GM08714 (cell line): ENCODE measurements around the gene IQCK.
"Not testable (repeated sequence)": the region's sequence is repeated elsewhere in the genome, so short reads cannot be mapped to it uniquely, and the experiment has no call there.

ENCODE experiments used
- H3K4me3 ChIP-seq: fragments of 200-500 bp; sonication (Bioruptor generic); 2 replicates; pipeline ENCODE4 v1.5.1; 2014; ENCODE audit warnings: mild to moderate bottlenecking, low read length, inconsistent platforms
- ZNF274 ChIP-seq: IDR thresholded peaks from 2 replicates; pipeline ENCODE4 v1.6.1; 2012; ENCODE audit warnings: mild to moderate bottlenecking, low read depth, low read length

IQCK gene, protein sequence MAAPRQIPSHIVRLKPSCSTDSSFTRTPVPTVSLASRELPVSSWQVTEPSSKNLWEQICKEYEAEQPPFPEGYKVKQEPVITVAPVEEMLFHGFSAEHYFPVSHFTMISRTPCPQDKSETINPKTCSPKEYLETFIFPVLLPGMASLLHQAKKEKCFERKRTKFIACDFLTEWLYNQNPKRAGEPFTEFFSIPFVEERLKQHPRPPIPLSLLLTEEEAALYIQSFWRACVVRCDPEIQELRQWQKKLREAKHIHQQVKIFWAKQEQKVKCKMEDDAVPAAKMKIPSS

DNA sequence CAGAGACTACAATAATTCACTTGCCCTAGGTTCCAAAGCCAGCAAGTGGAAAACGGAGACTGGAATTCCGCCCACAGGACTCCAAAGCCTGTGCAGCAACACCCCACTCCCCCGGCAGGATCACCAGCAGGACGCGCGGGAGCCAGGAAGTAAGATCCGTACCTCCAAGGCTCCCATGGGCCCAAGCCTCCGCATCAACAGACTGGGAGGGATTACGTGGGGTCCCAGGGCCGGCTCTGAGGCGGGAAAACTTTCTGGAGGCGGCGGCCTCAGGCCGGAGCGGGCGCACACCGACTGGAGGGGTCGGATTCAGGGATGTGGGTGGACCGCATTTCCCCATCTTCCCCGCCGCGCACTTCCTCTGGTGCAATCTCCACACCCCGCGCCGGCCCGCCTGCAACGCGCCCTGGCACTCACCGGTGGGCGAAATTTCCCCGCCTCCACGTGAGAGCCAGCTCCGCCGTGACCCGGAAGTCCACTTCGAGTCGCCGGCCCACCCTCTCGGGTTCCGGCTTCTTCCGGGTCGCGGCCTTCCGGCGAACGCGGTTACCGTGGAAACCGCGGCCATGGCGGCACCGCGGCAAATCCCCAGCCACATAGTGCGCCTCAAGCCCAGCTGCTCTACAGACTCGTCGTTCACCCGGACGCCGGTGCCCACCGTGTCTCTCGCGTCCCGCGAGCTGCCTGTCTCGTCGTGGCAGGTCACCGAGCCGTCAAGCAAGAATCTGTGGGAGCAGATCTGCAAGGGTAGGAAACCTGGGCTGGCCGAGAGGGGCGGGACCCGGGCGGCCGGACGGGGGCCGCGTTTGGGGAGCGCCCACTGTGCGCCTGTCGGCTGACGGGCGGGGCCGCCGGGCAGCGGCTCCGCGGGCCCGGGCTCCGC is at the start of gene IQCK, which contains the start of gene KNOP1:
TSS of gene IQCK (plus strand) at position 531 of the 883 bp plus-strand sequence. CDS start at position 567, 36 bp downstream.
TSS of gene KNOP1 (minus strand) at position 487 of the 883 bp plus-strand sequence. CDS start 3,192 bp downstream, outside the sequence.
- no peak for TF ChIP-seq ZNF274

DNA sequence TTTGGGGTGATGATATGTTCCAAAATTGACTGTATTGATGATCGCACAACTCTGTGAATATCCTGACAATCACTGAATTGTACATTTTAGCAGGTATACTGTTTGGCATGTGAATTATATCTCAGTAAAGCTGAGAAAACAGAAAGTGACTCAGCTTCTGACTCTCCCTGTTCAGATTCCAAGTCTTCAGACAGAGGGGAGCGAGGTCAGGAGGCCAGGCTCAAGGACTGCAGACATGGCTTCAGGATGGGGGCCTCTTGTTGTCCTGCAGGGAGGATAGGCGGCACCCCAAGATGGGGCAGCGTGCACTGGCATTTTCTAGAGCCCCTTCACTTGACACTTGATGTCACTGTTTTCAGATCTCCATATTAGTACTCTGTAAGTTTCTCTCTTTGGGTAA is 45.7 kb upstream of the IQCK start:
- TF ChIP-seq ZNF274, result no peak
- no peak overlapping the region for H3K4me3 ChIP-seq

More for the DNA sequence above, at the start of gene IQCK, which contains the start of gene KNOP1:
- peak within 1 kb of the TSS; percentile 97 for H3K4me3 ChIP-seq

DNA sequence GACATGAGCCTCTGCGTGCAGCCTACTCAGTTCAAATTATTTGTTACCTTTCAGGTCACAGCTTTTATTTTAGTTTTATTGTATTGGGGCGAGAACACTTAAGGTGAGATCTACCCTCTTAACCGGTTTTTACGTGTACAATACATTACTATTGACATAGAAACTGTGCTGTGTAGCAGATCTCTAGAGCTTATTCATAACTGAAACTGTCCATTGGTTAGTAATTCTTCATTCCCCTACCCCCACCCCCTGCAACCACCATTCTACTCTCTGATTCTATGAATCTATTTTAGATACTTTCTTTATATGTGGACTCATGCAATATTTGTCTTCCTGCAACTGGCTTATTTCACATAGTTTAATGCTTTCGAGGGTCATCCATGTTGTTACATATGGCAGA is 43.6 kb upstream of the IQCK start:
- TF ChIP-seq ZNF274, result no peak
- H3K4me3 ChIP-seq, result no peak overlapping the region

DNA sequence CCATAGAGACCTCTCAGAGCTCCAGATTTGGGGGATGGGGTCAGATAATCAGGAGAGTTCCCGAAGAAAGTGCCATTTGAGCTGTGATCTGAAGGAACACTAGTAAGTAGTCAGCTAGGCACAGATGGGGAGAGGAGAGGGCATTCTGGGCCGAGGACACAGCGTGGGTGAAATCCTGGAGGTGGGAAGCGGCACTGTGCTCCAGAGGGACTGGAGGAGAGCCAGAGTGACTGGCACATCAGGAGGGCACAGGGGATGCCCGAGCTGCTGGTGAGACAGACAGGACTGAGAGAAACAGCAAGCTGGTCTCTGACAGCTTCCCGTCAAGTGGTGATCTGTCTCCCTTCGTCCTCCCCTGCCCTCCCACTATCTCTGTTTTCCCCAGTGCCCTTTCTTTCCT is 40.7 kb upstream of the IQCK start:
- no peak for TF ChIP-seq ZNF274
- H3K4me3 ChIP-seq, result no peak overlapping the region

DNA sequence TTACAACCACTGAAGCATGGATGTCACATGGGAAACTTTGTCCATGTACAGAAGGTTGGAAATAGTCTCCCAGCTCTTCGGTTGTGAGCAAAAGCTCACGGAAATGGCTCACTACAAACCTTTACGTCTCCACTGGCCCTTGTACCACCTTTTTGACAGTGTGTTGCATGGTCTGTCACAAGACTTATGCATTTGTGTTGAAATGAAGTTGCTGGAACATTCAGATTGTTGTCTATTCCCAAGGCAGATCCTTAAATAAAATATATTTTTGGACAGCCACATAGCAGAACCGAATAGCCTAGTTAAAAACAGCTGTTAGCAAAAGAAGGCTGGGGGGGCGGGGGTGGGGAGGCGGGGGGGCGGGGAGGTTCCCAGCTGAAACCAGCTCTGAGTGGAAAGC is 39.3 kb upstream of the IQCK start:
- TF ChIP-seq ZNF274, result no peak
- no peak overlapping the region for H3K4me3 ChIP-seq

DNA sequence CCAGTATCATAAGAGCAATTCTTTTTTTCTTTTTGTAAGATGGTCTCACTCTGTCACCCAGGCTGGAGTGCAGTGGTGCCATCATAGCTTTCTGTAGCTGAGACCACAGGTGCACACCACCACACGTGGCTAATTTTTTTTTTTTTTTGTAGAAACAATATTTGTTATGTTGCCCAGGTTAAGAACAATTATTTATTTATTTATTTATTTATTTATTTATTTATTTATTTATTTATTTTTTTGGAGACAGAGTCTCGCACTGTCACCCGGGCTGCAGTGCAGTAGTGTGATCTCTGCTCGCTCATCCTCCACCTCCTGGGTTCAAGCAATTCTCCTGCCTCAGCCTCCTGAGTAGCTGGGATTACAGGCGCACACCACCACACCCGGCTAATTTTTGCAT is 38.8 kb upstream of the IQCK start:
- not testable (repeated sequence) for H3K4me3 ChIP-seq

DNA sequence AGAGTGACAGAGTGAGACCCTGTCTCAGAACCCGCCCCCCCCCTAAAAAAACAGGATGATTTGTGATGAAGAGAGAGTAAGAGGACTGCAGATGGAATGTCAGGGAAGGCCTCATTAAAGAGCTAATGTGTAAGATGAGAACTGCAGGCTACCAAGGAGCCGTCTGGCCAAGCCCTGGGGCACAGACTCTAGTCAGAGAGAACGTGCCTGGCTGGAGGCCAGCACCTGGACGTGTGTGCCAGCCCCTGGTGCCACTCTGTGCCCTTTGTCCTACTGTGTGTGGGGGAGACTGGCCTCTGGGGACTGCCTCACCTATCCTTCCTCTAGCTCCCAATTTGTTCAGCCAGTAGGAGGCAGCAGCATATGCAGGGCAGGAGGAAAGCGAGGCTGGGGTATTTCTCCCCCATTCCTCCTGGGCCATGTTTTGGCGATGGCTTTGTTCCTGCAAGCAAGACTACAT is 37.2 kb upstream of the IQCK start:
- no peak overlapping the region for H3K4me3 ChIP-seq
- TF ChIP-seq ZNF274, result no peak

DNA sequence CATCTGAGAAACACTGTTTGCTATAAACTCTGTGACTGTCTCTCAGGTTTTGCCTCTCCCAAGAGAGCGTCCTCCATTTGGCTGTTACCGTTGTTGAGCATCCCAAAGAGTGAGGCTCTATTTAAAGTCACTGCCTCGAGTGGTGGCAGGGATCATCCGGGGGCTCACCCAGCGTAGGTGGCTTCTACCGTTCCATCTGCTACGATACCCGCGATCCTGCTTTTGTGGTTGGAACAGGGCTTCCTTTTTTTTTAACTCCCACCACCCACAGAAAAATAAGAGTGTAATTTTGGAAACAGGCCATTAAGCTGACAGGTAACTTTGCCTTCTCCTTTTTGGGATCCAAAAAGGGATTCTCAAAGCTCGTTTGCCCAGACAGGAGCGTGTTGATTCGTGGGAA is 36.4 kb upstream of the IQCK start:
- no peak for TF ChIP-seq ZNF274
- H3K4me3 ChIP-seq, result no peak overlapping the region

DNA sequence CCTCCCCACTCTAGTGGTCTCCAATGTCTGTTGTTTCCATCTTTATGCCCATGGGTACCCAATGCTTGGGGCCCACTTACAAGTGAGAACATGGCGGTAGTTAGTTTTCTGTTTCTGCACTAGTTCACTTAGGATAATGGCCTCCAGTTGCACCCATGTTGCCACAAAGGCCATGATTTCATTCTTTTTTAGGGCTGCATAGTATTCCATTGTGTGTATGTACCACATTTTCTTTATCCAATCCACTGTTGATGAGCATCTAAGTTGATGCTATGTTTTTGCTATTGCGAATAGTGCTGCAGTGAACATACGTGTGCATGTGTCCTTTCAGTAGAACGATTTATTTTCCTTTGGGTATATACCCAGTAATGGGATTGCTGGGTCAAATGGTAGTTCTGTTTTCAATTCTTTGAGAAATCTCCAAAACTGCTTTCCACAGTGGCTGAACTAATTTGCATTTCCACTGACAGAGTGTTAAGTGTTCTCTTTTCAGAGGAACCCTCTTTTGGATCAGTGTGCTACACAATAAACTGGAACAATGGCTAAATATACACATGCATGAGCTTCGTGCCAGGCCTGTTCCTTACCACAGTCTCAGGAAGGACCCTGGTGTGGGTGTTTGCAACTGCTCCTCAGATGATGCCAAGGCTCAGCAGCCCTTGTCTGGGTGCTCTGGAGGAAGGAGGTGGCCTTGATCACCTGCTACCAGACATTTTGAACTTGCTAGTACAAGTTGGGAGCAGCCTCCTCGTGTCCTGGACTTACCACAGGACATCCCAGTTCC is 34.4 kb upstream of the IQCK start:
- no peak overlapping the region for H3K4me3 ChIP-seq
- no peak for TF ChIP-seq ZNF274

DNA sequence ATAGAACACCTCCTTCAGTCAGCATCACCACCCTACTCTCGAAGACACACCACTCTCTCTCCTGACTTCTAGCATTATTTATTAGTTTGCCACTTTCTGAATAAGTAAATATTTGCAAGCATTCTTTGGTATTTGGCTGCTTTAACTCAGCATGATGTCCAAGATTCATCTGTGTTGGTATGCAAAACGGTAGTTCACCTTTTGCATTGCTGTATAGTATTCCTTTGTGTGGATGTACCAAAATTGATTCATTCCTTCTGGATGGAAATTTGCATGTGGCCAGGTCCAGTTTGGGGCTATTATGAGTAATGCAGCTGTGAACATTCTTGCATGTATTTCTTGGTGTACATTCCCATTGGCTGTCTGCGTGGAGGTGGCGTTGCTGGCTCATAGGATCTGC is 32.9 kb upstream of the IQCK start:
- no peak overlapping the region for H3K4me3 ChIP-seq
- TF ChIP-seq ZNF274, result no peak

DNA sequence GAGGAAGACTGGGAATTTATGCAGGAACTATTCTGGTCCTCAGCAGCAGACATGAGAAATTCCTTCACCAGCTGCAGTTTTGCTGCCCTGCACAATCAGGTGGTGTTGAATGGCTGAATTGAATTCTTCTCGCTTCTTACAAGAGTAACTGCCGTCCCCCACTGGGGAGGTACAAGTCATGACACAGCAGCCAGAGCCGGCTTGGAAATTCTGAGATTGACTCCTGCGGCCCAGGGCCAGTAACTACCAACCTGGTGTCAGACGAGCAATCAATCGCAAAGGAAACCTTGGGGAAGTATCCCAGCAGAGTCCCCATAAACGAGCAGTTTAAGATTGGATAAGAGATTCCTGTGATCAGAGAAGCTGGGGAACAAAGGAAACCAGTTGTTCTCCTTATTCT is 30.8 kb upstream of the IQCK start:
- TF ChIP-seq ZNF274, result no peak
- H3K4me3 ChIP-seq, result no peak overlapping the region

DNA sequence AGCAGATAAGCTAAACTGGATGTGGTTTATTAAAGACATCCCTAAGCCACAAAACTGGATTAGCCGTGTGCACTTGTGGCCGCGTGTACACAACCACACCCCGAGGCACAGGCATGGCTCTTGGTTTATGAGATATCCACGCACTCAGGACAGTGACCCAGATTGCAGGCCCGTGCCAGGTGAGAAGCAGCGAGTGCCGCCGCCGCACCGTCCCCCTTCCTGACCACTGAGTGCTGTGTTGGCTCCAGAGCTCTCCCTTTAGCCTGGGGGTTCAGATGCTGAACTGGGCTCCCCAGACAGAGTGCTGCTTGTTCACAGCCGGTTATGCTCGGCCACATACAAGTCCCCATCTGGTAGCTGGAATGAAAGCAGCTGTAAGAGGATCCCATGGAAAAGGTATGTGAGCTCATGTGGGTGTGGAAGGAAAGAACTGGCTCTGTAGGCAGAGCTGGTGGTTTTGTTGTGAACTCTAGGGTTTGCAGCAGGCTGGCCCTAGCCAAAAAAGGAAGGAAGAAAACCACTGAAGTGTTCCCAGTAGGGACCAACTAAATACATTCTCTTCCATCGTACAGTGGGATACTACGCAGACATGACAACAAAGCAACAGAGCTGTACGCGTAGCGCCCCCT is 29.6 kb upstream of the IQCK start:
- TF ChIP-seq ZNF274, result no peak
- no peak overlapping the region for H3K4me3 ChIP-seq

DNA sequence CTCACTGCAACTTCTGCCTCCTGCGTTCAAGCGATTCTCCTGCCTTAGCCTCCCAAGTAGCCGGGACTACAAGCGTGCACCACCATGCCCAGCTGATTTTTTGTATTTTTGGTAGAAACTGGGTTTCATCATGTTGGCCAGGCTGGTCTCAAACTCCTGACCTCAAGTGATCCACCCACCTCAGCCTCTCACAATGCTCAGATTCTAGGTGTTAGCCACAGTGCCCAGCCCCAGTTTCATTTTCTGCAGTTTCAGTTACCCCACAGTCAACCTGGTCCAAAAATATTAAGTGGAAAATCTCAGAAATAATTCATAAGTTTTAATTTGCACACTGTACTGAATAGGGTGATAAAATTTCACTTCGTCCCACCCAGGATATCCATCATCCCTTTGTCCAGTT is 28.7 kb upstream of the IQCK start:
- no peak for TF ChIP-seq ZNF274
- no peak overlapping the region for H3K4me3 ChIP-seq

DNA sequence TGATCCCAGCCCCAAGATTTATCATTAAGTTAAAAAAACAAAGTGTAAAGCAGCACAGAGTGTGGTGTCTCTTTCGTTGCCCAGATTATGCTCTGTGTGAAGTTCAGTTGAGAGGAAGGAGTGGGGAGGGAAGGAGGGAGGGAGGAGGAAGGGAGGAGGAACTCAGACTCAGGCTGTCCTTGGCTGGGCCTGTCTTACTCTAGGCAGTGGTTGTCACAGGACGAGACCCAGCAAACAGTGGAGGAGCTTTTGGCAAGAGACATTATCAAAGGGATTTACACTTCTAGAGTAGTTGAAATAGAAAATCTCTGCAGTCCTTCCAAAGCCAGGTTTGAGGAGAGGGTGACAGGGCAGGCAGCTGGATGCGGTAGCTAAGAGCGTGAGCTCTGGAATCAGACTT is 27.9 kb upstream of the IQCK start:
- TF ChIP-seq ZNF274, result no peak
- no peak overlapping the region for H3K4me3 ChIP-seq
